Measurements from ENCODE around the gene KCNT2. TPM values are rescaled to one million over a fixed set of nuclear protein-coding genes. Genes with fewer than 3 reads are reported as not detected.

Gene KCNT2
- polyA plus RNA-seq, 2 of the 4 experiments (the other 2 are of a cell fraction): 0.14 to 1.7 TPM

DNA sequence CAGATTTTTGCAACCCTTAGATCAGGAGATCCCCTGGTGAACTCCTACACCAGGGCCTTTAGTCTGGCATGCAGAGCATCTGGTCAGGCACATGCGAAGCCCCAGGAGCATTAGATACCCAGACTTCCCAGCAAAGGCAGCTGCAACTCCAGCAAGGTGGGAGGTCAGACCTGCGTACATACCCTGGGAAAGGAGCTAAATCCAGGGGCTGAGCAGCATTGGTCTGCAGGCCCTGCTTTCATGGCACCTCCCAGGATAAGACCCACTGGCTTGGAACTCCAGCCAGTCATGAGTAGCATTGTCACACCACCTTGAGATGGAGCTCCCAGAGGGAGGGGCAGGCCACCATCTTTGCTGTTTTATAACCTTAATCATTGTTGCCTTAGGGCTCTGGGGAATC lies 92.3 kb downstream of the KCNT2 start:
- TF ChIP-seq NPAS2 (CRISPR knock-in tag; IDR thresholded peaks at IDR 0.05; ENCODE audit: borderline replicate concordance) (no peak), PHF8 (IDR thresholded peaks at IDR 0.05; ENCODE audit: borderline replicate concordance, low read depth) (no peak), RARB (CRISPR knock-in tag; IDR thresholded peaks at IDR 0.05) (no peak), CBX8 (IDR thresholded peaks at IDR 0.05) (no peak), RCOR1 (IDR thresholded peaks at IDR 0.05; ENCODE audit: low read depth, low read length) (no peak), HES2 (IDR thresholded peaks at IDR 0.05) (no peak), TFCP2L1 (CRISPR knock-in tag; IDR thresholded peaks at IDR 0.05) (no peak), RFX5 (IDR thresholded peaks at IDR 0.05) (no peak), MYC (IDR thresholded peaks at IDR 0.05; ENCODE audit: borderline replicate concordance, low read length) (no peak), EP300 (IDR thresholded peaks at IDR 0.05) (no peak), HEYL (CRISPR knock-in tag; IDR thresholded peaks at IDR 0.05) (no peak)
- TF ChIP-seq, protein P1, sequence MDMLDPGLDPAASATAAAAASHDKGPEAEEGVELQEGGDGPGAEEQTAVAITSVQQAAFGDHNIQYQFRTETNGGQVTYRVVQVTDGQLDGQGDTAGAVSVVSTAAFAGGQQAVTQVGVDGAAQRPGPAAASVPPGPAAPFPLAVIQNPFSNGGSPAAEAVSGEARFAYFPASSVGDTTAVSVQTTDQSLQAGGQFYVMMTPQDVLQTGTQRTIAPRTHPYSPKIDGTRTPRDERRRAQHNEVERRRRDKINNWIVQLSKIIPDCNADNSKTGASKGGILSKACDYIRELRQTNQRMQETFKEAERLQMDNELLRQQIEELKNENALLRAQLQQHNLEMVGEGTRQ (IDR thresholded peaks at IDR 0.05): no peak
- TF ChIP-seq, protein P2, sequence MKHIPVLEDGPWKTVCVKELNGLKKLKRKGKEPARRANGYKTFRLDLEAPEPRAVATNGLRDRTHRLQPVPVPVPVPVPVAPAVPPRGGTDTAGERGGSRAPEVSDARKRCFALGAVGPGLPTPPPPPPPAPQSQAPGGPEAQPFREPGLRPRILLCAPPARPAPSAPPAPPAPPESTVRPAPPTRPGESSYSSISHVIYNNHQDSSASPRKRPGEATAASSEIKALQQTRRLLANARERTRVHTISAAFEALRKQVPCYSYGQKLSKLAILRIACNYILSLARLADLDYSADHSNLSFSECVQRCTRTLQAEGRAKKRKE (CRISPR knock-in tag; IDR thresholded peaks at IDR 0.05; ENCODE audit: low read depth): no peak
- 100% methylated on average over 1 of the region's 2 CpGs for WGBS (ENCODE audit: missing lambda C conversion rate)
- H3K4me1 ChIP-seq: peaks cover 8% of the 10 kb centered on the region; the same call in 1 of the 3 replicates
- ATAC-seq (no peak), FAIRE-seq (no peak), DNase-seq (ENCODE audit: low read depth in 1 of 2, low spot score in 1 of 2) (no peak)
- H3K4me3 ChIP-seq: no peak overlapping the region
- no peaks in the 10 kb centered on the region for H3K9me3 ChIP-seq
- ChIA-PET POLR2A (no interaction called here), CTCF (interaction anchor here (1.4 kb wide), 1 partner anchor 15 kb away, joined by 3 read pairs; no protein-coding TSS in a partner anchor)
- no peak overlapping the region for H3K27ac ChIP-seq
- no peak overlapping the region for H3K4me2 ChIP-seq

- FAIRE-seq: no peak
- no peak for ATAC-seq
- ChIA-PET POLR2A (no interaction called here), CTCF (no interaction called here)
- DNase-seq (ENCODE audit: low read depth in 1 of 2, low spot score in 1 of 2): no peak
- no peak overlapping the region for H3K4me3 ChIP-seq
- H3K27ac ChIP-seq: no peak overlapping the region
- TF ChIP-seq JUNB (IDR thresholded peaks at IDR 0.05) (no peak), BHLHE40 (IDR thresholded peaks at IDR 0.05; ENCODE audit: low read depth, low read length) (no peak), ELK1 (IDR thresholded peaks at IDR 0.05; ENCODE audit: low read depth, low read length) (no peak), SMC3 (IDR thresholded peaks at IDR 0.05) (no peak), CBX8 (IDR thresholded peaks at IDR 0.05) (no peak), HOXA7 (CRISPR knock-in tag; IDR thresholded peaks at IDR 0.05) (no peak), FOSB (CRISPR knock-in tag; IDR thresholded peaks at IDR 0.05) (no peak)
- H3K4me1 ChIP-seq: peaks cover 8% of the 10 kb centered on the region; the same call in 1 of the 3 replicates
- WGBS (ENCODE audit: missing lambda C conversion rate): 56% methylated on average over 2 of the region's 2 CpGs
- H3K9me3 ChIP-seq: no peaks in the 10 kb centered on the region
- H3K4me2 ChIP-seq: no peak overlapping the region
These were observed 94.4 kb downstream of the KCNT2 start for GRCh38 chr1:196513821-196514220.

DNA sequence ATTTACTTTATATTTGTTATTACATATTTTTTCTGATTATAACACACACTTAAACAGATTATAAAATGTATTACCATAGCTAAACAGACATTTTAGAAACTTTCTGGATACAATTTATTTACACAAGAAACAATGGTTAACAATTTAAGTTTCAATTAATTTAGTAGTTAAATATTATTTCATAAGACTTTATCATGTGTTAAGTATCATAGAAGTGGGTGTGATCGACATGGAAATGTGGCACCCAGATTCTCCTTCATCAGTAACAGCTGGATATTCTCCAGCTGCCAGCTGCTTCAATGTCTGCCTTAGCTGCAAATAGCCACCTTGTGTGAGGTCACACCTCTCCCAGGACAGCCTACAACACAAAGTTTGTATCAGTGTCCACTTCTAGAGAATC lies 97.8 kb downstream of the KCNT2 start:
- ATAC-seq (no peak), FAIRE-seq (no peak), DNase-seq (ENCODE audit: low read depth in 1 of 2, low spot score in 1 of 2) (no peak)
- ChIA-PET POLR2A (no interaction called here), CTCF (no interaction called here)
- Histone ChIP-seq H3K9me3 (no peaks in the 10 kb centered on the region), H3K4me2 (no peak overlapping the region), H3K4me1 (no peaks in the 10 kb centered on the region), H3K4me3 (no peak overlapping the region), H3K27ac (no peak overlapping the region)
- 35% methylated on average over 1 of the region's 1 CpG for WGBS (ENCODE audit: missing lambda C conversion rate)
- TF ChIP-seq RFX5 (IDR thresholded peaks at IDR 0.05) (no peak), HDAC2 (IDR thresholded peaks at IDR 0.05) (no peak), PHF8 (IDR thresholded peaks at IDR 0.05; ENCODE audit: borderline replicate concordance, low read depth) (no peak), ELK1 (IDR thresholded peaks at IDR 0.05; ENCODE audit: low read depth, low read length) (no peak), MYC (IDR thresholded peaks at IDR 0.05; ENCODE audit: borderline replicate concordance, low read length) (no peak), EP300 (IDR thresholded peaks at IDR 0.05) (no peak), HEYL (CRISPR knock-in tag; IDR thresholded peaks at IDR 0.05) (no peak), SMC3 (IDR thresholded peaks at IDR 0.05) (no peak), SREBF2 (IDR thresholded peaks at IDR 0.05) (no peak), JUNB (IDR thresholded peaks at IDR 0.05) (no peak)
- TF ChIP-seq, protein P3, sequence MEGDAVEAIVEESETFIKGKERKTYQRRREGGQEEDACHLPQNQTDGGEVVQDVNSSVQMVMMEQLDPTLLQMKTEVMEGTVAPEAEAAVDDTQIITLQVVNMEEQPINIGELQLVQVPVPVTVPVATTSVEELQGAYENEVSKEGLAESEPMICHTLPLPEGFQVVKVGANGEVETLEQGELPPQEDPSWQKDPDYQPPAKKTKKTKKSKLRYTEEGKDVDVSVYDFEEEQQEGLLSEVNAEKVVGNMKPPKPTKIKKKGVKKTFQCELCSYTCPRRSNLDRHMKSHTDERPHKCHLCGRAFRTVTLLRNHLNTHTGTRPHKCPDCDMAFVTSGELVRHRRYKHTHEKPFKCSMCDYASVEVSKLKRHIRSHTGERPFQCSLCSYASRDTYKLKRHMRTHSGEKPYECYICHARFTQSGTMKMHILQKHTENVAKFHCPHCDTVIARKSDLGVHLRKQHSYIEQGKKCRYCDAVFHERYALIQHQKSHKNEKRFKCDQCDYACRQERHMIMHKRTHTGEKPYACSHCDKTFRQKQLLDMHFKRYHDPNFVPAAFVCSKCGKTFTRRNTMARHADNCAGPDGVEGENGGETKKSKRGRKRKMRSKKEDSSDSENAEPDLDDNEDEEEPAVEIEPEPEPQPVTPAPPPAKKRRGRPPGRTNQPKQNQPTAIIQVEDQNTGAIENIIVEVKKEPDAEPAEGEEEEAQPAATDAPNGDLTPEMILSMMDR (IDR thresholded peaks at IDR 0.05): no peak
- TF ChIP-seq, protein P4, sequence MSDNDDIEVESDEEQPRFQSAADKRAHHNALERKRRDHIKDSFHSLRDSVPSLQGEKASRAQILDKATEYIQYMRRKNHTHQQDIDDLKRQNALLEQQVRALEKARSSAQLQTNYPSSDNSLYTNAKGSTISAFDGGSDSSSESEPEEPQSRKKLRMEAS (IDR thresholded peaks at IDR 0.05): no peak
- TF ChIP-seq, protein P5, sequence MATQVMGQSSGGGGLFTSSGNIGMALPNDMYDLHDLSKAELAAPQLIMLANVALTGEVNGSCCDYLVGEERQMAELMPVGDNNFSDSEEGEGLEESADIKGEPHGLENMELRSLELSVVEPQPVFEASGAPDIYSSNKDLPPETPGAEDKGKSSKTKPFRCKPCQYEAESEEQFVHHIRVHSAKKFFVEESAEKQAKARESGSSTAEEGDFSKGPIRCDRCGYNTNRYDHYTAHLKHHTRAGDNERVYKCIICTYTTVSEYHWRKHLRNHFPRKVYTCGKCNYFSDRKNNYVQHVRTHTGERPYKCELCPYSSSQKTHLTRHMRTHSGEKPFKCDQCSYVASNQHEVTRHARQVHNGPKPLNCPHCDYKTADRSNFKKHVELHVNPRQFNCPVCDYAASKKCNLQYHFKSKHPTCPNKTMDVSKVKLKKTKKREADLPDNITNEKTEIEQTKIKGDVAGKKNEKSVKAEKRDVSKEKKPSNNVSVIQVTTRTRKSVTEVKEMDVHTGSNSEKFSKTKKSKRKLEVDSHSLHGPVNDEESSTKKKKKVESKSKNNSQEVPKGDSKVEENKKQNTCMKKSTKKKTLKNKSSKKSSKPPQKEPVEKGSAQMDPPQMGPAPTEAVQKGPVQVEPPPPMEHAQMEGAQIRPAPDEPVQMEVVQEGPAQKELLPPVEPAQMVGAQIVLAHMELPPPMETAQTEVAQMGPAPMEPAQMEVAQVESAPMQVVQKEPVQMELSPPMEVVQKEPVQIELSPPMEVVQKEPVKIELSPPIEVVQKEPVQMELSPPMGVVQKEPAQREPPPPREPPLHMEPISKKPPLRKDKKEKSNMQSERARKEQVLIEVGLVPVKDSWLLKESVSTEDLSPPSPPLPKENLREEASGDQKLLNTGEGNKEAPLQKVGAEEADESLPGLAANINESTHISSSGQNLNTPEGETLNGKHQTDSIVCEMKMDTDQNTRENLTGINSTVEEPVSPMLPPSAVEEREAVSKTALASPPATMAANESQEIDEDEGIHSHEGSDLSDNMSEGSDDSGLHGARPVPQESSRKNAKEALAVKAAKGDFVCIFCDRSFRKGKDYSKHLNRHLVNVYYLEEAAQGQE (IDR thresholded peaks at IDR 0.05): no peak

Measured in A549 (cell line).